Measurements from ENCODE around the gene TRIM46. TPM values are rescaled to one million over a fixed set of nuclear protein-coding genes. Genes with fewer than 3 reads are reported as not detected.

Gene TRIM46
- total and polyA plus RNA-seq, 9 of the 15 experiments (the other 6 are each of a cell fraction or from before 2014, with no cell fraction given): 0.05 to 0.60 (median 0.16) TPM; not detected in 3

DNA sequence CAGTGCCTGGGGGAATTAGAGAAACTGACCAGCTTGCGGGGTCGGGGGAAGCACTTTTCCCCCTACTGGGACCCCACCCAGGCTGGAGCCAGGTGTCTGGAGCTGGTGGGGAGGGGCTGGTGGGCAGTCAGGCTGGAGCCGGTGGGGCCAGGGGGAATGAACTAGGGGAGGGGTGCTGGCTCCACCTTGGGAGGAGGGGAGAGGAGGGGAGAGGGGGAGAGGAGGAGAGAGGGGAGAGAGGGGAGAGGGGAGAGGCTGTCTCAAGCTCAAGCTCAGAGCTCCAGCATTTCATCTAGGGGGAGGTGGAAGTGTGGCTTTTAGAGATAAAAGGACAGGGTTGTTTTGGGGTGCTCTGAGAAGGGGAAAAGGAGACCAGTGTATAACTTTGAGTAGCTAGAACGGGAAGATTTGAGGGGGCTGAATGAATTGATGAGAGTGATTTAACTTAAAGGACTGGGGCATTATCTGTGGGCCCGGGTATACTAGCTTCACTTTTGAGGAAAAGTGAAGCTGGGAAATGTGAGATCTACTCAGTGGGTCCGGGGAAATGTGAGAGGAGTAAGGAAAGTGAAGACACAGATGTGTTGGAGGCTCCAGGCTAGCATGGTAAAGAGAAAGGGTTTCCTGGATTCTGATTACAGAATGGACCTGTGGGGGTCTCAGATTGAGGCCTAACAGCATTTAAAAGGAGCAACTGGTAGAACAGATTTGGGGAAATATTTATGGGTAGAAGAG is 43.2 kb upstream of the TRIM46 start (continued):
- TF ChIP-seq, protein P1, sequence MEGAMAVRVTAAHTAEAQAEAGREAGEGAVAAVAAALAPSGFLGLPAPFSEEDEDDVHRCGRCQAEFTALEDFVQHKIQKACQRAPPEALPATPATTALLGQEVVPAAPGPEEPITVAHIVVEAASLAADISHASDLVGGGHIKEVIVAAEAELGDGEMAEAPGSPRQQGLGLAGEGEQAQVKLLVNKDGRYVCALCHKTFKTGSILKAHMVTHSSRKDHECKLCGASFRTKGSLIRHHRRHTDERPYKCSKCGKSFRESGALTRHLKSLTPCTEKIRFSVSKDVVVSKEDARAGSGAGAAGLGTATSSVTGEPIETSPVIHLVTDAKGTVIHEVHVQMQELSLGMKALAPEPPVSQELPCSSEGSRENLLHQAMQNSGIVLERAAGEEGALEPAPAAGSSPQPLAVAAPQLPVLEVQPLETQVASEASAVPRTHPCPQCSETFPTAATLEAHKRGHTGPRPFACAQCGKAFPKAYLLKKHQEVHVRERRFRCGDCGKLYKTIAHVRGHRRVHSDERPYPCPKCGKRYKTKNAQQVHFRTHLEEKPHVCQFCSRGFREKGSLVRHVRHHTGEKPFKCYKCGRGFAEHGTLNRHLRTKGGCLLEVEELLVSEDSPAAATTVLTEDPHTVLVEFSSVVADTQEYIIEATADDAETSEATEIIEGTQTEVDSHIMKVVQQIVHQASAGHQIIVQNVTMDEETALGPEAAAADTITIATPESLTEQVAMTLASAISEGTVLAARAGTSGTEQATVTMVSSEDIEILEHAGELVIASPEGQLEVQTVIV (CRISPR knock-in tag; IDR thresholded peaks at IDR 0.05; ENCODE audit: borderline replicate concordance): no peak
- TF ChIP-seq CREM (IDR thresholded peaks at IDR 0.05; ENCODE audit: low read depth) (no peak), FOS (IDR thresholded peaks at IDR 0.05; ENCODE audit: extremely low read depth, insufficient read length) (no peak), GATA2 (CRISPR knock-in tag; IDR thresholded peaks at IDR 0.05) (no peak), SMAD1 (IDR thresholded peaks at IDR 0.05; ENCODE audit: low read depth, low read length, partially characterized antibody) (no peak), NFXL1 (CRISPR knock-in tag; IDR thresholded peaks at IDR 0.05) (no peak), TCF7 (IDR thresholded peaks at IDR 0.05; ENCODE audit: borderline replicate concordance) (no peak), ZNF444 (CRISPR knock-in tag; IDR thresholded peaks at IDR 0.05) (no peak), ZKSCAN3 (CRISPR knock-in tag; IDR thresholded peaks at IDR 0.05) (no peak), SMARCA5 (IDR thresholded peaks at IDR 0.05) (no peak), ZNF3 (CRISPR knock-in tag; IDR thresholded peaks at IDR 0.05) (no peak), MAFF (IDR thresholded peaks at IDR 0.05; ENCODE audit: low read length) (no peak)
- TF ChIP-seq, protein P2, sequence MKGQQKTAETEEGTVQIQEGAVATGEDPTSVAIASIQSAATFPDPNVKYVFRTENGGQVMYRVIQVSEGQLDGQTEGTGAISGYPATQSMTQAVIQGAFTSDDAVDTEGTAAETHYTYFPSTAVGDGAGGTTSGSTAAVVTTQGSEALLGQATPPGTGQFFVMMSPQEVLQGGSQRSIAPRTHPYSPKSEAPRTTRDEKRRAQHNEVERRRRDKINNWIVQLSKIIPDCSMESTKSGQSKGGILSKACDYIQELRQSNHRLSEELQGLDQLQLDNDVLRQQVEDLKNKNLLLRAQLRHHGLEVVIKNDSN (CRISPR knock-in tag; IDR thresholded peaks at IDR 0.05): no peak
- TF ChIP-seq, protein P3, sequence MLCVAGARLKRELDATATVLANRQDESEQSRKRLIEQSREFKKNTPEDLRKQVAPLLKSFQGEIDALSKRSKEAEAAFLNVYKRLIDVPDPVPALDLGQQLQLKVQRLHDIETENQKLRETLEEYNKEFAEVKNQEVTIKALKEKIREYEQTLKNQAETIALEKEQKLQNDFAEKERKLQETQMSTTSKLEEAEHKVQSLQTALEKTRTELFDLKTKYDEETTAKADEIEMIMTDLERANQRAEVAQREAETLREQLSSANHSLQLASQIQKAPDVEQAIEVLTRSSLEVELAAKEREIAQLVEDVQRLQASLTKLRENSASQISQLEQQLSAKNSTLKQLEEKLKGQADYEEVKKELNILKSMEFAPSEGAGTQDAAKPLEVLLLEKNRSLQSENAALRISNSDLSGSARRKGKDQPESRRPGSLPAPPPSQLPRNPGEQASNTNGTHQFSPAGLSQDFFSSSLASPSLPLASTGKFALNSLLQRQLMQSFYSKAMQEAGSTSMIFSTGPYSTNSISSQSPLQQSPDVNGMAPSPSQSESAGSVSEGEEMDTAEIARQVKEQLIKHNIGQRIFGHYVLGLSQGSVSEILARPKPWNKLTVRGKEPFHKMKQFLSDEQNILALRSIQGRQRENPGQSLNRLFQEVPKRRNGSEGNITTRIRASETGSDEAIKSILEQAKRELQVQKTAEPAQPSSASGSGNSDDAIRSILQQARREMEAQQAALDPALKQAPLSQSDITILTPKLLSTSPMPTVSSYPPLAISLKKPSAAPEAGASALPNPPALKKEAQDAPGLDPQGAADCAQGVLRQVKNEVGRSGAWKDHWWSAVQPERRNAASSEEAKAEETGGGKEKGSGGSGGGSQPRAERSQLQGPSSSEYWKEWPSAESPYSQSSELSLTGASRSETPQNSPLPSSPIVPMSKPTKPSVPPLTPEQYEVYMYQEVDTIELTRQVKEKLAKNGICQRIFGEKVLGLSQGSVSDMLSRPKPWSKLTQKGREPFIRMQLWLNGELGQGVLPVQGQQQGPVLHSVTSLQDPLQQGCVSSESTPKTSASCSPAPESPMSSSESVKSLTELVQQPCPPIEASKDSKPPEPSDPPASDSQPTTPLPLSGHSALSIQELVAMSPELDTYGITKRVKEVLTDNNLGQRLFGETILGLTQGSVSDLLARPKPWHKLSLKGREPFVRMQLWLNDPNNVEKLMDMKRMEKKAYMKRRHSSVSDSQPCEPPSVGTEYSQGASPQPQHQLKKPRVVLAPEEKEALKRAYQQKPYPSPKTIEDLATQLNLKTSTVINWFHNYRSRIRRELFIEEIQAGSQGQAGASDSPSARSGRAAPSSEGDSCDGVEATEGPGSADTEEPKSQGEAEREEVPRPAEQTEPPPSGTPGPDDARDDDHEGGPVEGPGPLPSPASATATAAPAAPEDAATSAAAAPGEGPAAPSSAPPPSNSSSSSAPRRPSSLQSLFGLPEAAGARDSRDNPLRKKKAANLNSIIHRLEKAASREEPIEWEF (CRISPR knock-in tag; IDR thresholded peaks at IDR 0.05): no peak
- TF ChIP-seq, protein P4, sequence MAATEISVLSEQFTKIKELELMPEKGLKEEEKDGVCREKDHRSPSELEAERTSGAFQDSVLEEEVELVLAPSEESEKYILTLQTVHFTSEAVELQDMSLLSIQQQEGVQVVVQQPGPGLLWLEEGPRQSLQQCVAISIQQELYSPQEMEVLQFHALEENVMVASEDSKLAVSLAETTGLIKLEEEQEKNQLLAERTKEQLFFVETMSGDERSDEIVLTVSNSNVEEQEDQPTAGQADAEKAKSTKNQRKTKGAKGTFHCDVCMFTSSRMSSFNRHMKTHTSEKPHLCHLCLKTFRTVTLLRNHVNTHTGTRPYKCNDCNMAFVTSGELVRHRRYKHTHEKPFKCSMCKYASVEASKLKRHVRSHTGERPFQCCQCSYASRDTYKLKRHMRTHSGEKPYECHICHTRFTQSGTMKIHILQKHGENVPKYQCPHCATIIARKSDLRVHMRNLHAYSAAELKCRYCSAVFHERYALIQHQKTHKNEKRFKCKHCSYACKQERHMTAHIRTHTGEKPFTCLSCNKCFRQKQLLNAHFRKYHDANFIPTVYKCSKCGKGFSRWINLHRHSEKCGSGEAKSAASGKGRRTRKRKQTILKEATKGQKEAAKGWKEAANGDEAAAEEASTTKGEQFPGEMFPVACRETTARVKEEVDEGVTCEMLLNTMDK (IDR thresholded peaks at IDR 0.05; ENCODE audit: borderline replicate concordance, insufficient read depth, low read depth, low read length, poor library complexity, severe bottlenecking): no peak
- TF ChIP-seq, protein P5, sequence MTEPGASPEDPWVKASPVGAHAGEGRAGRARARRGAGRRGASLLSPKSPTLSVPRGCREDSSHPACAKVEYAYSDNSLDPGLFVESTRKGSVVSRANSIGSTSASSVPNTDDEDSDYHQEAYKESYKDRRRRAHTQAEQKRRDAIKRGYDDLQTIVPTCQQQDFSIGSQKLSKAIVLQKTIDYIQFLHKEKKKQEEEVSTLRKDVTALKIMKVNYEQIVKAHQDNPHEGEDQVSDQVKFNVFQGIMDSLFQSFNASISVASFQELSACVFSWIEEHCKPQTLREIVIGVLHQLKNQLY (CRISPR knock-in tag; conservative IDR thresholded peaks at IDR 0.05): no peak
